Measurements from ENCODE around the gene UBL5. TPM values are rescaled to one million over a fixed set of nuclear protein-coding genes. Genes with fewer than 3 reads are reported as not detected.

UBL5 gene
- polyA plus RNA-seq, 2 of the 4 experiments (the other 2 are of a cell fraction): 460 to 519 TPM

GRCh38 chr19:9806803-9807202 is 20.9 kb upstream of the UBL5 start:
- Histone ChIP-seq H3K4me2 (no peak overlapping the region), H3K9me3 (no peaks in the 10 kb centered on the region), H3K4me3 (no peak overlapping the region), H3K4me1 (no peaks in the 10 kb centered on the region), H3K27ac (no peak overlapping the region)
- no peak for DNase-seq (ENCODE audit: low read depth in 1 of 2, low spot score in 1 of 2)
- ATAC-seq: no peak
- CTCF ChIA-PET: interaction anchor here (0.6 to 0.7 kb wide), 2 partner anchors 21 to 1194 kb away, joined by 3 read pairs; partner anchors contain the start of gene UBL5
- FAIRE-seq: no peak
- POLR2A ChIA-PET: no interaction called here
- TF ChIP-seq EHF (CRISPR knock-in tag; IDR thresholded peaks at IDR 0.05) (no peak), HOXB5 (CRISPR knock-in tag; IDR thresholded peaks at IDR 0.05) (no peak), MAX (IDR thresholded peaks at IDR 0.05) (no peak), PBX3 (IDR thresholded peaks at IDR 0.05) (no peak), E2F6 (IDR thresholded peaks at IDR 0.05; ENCODE audit: borderline replicate concordance, low read depth) (no peak), ZSCAN20 (CRISPR knock-in tag; IDR thresholded peaks at IDR 0.05) (no peak), KDM1A (IDR thresholded peaks at IDR 0.05; ENCODE audit: low read depth) (no peak), NPAS2 (CRISPR knock-in tag; IDR thresholded peaks at IDR 0.05; ENCODE audit: borderline replicate concordance) (no peak), ATOH8 (CRISPR knock-in tag; IDR thresholded peaks at IDR 0.05; ENCODE audit: low read depth) (no peak), POLR2A (IDR thresholded peaks at IDR 0.05; ENCODE audit: low read length) (no peak), CTCF (IDR thresholded peaks at IDR 0.05) (no peak), CBX2 (IDR thresholded peaks at IDR 0.05; ENCODE audit: borderline replicate concordance, low read depth) (no peak), NFE2L2 (conservative IDR thresholded peaks at IDR 0.05; ENCODE audit: low read length) (no peak), MAFK (IDR thresholded peaks at IDR 0.05; ENCODE audit: partially characterized antibody) (no peak), POLR2AphosphoS2 (conservative IDR thresholded peaks at IDR 0.05; ENCODE audit: low read length) (no peak), MYC (IDR thresholded peaks at IDR 0.05; ENCODE audit: borderline replicate concordance, low read length) (no peak)
- 96% methylated on average over 3 of the region's 3 CpGs for WGBS (ENCODE audit: missing lambda C conversion rate)

GRCh38 chr19:9808855-9809824 is 18.6 kb upstream of the UBL5 start:
- DNase-seq (ENCODE audit: low read depth in 1 of 2, low spot score in 1 of 2) (no peak), FAIRE-seq (no peak), ATAC-seq (no peak; a peak in 1 of 6 replicates)
- ChIA-PET CTCF (interaction anchor here (0.7 kb wide), 1 partner anchor 14 kb away, joined by 3 read pairs; no protein-coding TSS in a partner anchor), POLR2A (no interaction called here)
- Histone ChIP-seq H3K4me1 (no peaks in the 10 kb centered on the region), H3K9me3 (no peaks in the 10 kb centered on the region), H3K27ac (no peak overlapping the region), H3K4me3 (no peak overlapping the region), H3K4me2 (no peak overlapping the region)
- 96% methylated on average over 11 of the region's 11 CpGs for WGBS (ENCODE audit: missing lambda C conversion rate)
- TF ChIP-seq TP53 (CRISPR knock-in tag; IDR thresholded peaks at IDR 0.05) (no peak), SMC3 (IDR thresholded peaks at IDR 0.05) (no peak), TFCP2L1 (CRISPR knock-in tag; IDR thresholded peaks at IDR 0.05) (no peak)
